HG02981 (cell line): ENCODE results near the gene ATP10A.
"Not testable (repeated sequence)": the region's sequence is repeated elsewhere in the genome, so short reads cannot be mapped to it uniquely, and the experiment has no call there.

Source experiments
- ATAC-seq: cut with Tn5 transposase; IDR thresholded peaks from one replicate; pipeline ENCODE4 v1.9.1; 2021; ENCODE audit warnings: mild to moderate bottlenecking, moderate library complexity; ENCODE audit not compliant: unreplicated experiment

Gene ATP10A

GRCh38 chr15:25780479-25781255, 82.5 kb downstream of the ATP10A start:
- ATAC-seq: no peak

DNA sequence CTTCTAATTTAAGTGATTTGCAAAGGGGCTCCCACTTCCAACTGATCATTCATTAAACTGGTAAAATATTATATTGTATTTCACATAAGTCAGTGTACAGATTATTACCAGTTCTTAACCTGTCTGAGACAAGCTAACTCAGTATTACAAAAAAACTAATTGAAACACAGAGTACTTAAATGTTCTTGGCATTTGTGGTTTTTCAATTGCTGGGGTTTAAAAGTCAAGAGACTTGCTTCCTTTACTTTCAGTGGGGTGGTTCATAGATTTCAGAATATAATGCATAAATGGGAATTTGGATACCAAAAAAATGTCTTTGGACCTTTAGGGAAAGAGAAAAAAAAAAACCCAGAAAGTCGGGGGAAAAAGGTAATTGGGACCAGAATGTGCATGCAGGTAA, 85.0 kb downstream of the ATP10A start:
- no peak for ATAC-seq

GRCh38 chr15:25777037-25777436, 86.1 kb downstream of the ATP10A start:
- no peak for ATAC-seq

GRCh38 chr15:25776071-25776746, 86.9 kb downstream of the ATP10A start:
- no peak for ATAC-seq

GRCh38 chr15:25775317-25775912, 87.7 kb downstream of the ATP10A start:
- peak; percentile 76 for ATAC-seq

- no peak for ATAC-seq
Observed at GRCh38 chr15:25774871-25775270, 88.3 kb downstream of the ATP10A start.

GRCh38 chr15:25773248-25773647, 89.9 kb downstream of the ATP10A start:
- ATAC-seq: no peak

DNA sequence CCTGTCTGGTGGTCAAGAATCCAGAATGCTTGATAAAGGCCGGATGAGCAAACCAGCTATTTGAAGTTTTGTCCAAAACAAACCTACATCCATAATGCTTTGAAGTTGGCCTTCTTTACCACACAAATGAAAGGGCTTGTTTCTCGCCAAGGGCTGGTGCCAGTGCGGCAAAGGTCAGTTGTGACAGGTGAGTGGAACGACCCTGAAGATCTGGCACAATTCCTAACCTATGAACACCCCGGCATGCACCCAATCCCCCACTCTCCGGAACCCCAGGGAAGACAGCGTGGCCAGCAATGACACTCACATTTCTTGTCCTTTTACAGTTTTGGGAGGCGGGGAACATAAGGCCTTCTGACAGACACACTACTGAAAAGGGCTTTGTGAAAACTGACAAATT, 90.6 kb downstream of the ATP10A start:
- ATAC-seq: no peak

DNA sequence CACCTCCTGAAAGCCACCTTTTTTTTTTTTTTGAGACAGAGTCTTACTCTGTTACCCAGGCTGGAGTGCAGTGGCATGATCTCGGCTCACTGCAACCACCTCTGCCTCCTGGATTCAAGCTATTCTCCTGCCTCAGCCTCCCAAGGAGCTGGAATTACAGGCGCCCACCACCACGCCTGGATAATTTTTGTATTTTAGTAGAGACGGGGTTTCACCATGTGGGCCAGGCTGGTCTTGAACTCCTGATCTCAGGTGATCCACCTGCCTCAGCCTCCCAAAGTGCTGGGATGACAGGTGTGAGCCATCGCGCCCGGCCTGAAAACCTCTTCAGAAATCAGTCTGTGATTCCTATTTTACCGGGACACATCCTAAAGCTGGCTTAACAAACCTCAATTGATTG, 91.4 kb downstream of the ATP10A start:
- not testable (repeated sequence) for ATAC-seq

DNA sequence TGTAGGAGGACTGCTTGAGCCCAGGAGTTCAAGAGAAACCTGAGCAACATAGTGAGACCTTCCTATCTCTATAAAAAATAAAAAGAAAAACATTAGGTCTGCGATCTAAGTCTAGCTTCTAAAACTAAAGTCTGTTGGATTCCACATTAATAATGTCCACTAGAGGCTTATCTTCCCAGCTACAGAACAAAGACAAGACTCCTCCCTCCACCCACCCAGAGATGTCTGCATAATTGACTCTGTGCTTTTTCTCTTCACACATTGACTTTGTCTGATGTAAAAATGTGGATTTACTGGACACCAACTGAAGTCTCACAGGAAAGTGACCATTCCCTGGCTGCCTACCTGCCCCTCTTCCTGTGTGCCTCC, 91.8 kb downstream of the ATP10A start:
- no peak for ATAC-seq

- no peak for ATAC-seq
Observed at GRCh38 chr15:25770618-25771337, 92.3 kb downstream of the ATP10A start.

DNA sequence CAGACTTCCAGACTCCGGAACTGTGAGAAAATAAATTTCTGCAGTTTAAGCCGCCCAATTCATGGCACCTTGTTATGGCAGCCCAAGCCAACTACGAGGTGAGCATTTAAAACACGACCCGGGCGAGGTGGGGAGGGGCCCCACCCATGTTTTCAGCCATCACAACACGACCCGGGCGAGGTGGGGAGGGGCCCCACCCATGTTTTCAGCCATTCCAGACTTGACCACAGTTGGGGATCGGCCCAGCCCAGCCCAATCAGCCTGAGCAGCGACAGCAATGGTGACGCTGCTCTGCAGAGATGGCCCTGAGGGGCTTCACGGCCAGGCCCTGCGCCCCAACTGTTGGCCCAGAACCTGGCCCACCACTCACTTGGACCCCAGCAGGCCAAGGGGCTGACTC, 93.1 kb downstream of the ATP10A start:
- ATAC-seq: no peak

DNA sequence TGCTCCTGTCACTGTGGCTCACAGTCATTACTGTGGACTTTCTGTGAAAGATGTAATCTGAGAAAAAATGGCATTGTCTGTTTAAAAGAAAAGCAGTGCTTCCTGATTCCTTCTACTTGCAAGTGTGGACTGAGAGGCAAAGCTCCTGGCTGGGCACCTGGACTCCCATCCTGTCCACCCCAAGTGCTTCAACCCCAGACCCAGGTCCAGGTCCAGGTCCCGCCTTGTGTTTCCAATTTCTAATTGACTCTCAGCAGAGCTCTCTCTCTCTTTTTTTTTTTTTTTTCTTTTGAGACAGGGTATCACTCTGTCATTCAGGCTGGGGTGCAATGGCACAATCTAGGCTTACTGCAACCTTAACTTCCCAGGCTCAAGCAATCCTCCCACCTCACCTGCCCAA, 94.9 kb downstream of the ATP10A start:
- ATAC-seq: no peak

DNA sequence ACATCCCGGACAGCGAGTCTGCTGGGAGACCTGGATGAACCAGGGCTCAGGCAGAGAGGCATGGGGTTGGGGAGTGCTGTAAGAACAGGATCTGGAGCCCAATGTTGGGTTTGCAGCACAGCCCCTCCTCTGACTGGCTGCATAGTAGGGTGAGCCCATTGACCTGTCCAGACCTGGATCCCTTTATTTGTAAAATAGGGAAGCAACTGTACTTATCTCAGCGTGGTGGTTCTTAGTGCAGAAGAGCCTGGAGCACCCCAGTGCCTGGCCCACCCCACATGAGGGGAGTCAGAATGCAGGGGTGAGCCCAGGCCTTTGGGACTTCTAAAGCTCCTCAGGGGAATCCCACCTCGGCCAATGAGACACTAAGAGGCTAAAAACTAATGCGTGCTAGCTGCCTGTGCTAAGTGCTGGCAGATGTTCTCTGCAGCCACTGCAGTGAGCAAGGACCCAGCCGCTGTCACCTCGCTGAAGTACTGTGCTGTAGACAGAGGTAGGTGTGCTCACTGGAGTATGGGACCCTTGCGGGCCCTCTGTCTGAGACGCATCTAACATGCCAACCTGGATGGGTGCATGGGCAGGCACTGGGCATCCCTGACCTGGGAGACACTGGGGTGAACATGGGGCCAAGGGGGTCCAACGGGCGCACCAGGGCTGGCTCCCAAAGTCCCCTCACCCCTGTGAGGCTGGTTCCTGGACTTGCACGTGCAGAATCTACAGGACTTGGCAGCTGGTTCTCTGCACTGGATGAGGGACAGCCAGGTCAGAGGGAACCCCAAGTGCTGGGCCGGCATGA, 95.6 kb downstream of the ATP10A start:
- ATAC-seq: no peak

DNA sequence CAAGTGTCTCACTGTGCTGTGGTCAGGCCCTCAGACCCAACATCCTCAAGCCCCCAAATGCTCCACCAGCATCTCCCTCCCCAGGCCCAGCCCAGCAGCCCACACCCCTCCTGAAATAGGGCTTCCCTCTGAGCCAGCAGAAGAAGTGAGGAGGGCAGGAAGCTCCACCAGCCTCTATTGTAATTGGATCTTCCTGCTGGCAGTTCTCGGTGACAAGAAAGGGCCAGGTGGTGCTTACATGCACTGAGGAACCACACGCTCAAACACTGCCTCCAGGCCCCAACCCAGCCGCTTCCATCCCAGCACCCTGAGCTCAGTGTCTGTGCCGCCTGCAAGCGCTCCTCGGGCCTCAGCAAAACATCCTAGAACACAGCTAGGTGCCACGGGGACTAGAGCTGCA, 96.7 kb downstream of the ATP10A start:
- no peak for ATAC-seq

DNA sequence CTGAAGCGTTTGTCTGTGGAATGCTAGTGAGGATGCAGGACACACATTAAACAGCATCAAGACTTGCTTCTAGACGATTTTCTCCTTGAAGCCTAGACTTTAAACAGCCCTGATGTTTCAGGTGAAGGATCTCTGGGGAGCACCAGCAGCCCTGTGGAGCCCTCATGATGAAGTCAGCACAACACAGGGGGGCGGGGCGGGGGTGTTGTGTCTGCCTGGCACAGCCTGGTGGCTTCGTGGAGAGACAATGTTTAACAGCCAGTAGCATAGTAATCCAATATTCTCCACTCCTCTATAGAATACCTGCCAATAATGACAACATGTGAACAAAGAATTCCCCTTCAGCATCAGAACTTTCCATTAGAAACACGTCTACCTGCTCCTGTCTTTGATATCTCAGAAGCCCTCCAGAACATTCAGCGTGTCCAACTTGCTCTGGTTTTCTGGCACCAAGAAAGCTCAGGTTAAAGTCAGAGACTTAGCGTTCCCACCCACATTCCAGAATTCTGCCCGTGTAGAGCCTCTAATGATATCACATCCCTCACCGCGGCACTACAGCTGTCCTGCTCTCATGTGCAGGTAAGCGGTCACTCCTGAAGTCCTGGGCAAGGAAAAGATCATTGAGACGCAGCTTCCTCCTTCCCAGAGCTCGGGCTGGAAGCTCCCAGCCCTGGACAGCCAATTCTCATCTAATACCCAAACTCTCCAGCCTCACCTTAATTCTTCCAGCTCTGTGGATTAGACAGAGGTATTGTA, 98.0 kb downstream of the ATP10A start:
- ATAC-seq: no peak

DNA sequence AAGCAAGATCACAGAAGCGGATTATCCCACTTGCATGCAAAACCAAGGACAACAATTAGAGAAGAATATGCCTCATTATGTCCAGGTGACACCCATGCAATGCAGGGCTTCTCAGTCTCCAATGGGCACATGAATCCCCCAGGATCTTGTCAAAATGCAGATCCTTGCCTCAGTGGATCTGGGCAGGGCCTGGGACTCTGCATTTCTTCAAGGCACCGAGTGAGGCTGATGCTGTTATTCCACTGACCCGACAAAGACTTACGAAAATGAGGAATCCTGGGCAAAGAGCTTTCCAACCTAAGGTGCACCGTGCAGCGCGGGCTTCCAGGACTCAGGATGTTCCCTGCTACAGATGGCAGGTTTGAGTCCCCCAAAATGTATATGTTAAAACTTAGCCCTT, 99.2 kb downstream of the ATP10A start:
- no peak for ATAC-seq

GRCh38 chr15:25763331-25763751, 99.8 kb downstream of the ATP10A start:
- no peak for ATAC-seq

GRCh38 chr15:25761971-25762662, 101.0 kb downstream of the ATP10A start:
- ATAC-seq: no peak
